Inferior parietal cortex (tissue), 1 donor: ENCODE data around the gene RER1.
A peak's percentile ranks its signal among the peaks of the same experiment; 100 is the strongest.

ENCODE experiments used
- DNase-seq: peaks from one replicate; pipeline ENCODE4 v3.0.0-alpha.2; 2016; ENCODE audit errors: extremely low spot score

The RER1 gene

GRCh38 chr1:2391041-2391930, at the start of gene RER1, which contains the start of gene MORN1:
Gene RER1, plus strand, starts transcription at chr1:2391841. Its CDS starts 3,950 bp downstream, at chr1:2395791.
Gene MORN1, minus strand, starts transcription at chr1:2391554. Its CDS starts 21 bp downstream, at chr1:2391533.
- DNase-seq: peak; percentile 99

GRCh38 chr1:2342384-2343022, 49.1 kb upstream of the RER1 start:
- no peak for DNase-seq

- no peak for DNase-seq
These were observed 48.4 kb upstream of the RER1 start for GRCh38 chr1:2343023-2343935.

GRCh38 chr1:2344121-2344681, 47.4 kb upstream of the RER1 start:
- no peak for DNase-seq

GRCh38 chr1:2344744-2345296, 46.8 kb upstream of the RER1 start:
- no peak for DNase-seq

- DNase-seq: no peak
These were observed 46.2 kb upstream of the RER1 start for GRCh38 chr1:2345297-2346075.

- no peak for DNase-seq
These were observed 44.8 kb upstream of the RER1 start for GRCh38 chr1:2346691-2347408.

GRCh38 chr1:2347409-2347785, 44.2 kb upstream of the RER1 start:
- no peak for DNase-seq

GRCh38 chr1:2347896-2348295, 43.7 kb upstream of the RER1 start:
- no peak for DNase-seq

GRCh38 chr1:2348346-2349325, 43.0 kb upstream of the RER1 start:
- no peak for DNase-seq

GRCh38 chr1:2349806-2350205, 41.8 kb upstream of the RER1 start:
- no peak for DNase-seq

- DNase-seq: no peak
These were observed 41.1 kb upstream of the RER1 start for GRCh38 chr1:2350501-2350900.

- no peak for DNase-seq
These were observed 40.6 kb upstream of the RER1 start for GRCh38 chr1:2350911-2351655.

- DNase-seq: no peak
These were observed 39.9 kb upstream of the RER1 start for GRCh38 chr1:2351723-2352122.

- no peak for DNase-seq
These were observed 39.2 kb upstream of the RER1 start for GRCh38 chr1:2352341-2352896.

- no peak for DNase-seq
These were observed 38.6 kb upstream of the RER1 start for GRCh38 chr1:2352897-2353550.
